Erythroblast (primary cell): ENCODE data around the gene ANTXR2.

Source experiments
- DNase-seq, 2 experiments: peaks; one replicate each; lab custom pipeline; 2025; lab: John Stamatoyannopoulos, UW
- GATA1 ChIP-seq: IDR thresholded peaks from 2 replicates; pipeline ENCODE4 v1.6.1; 2011; ENCODE audit warnings: low read depth, mild to moderate bottlenecking, control low read depth, low read length, moderate library complexity
- POLR2A ChIP-seq: IDR thresholded peaks from 2 replicates; pipeline ENCODE4 v1.6.1; 2011; ENCODE audit warnings: mild to moderate bottlenecking, low read length

Gene ANTXR2

DNA sequence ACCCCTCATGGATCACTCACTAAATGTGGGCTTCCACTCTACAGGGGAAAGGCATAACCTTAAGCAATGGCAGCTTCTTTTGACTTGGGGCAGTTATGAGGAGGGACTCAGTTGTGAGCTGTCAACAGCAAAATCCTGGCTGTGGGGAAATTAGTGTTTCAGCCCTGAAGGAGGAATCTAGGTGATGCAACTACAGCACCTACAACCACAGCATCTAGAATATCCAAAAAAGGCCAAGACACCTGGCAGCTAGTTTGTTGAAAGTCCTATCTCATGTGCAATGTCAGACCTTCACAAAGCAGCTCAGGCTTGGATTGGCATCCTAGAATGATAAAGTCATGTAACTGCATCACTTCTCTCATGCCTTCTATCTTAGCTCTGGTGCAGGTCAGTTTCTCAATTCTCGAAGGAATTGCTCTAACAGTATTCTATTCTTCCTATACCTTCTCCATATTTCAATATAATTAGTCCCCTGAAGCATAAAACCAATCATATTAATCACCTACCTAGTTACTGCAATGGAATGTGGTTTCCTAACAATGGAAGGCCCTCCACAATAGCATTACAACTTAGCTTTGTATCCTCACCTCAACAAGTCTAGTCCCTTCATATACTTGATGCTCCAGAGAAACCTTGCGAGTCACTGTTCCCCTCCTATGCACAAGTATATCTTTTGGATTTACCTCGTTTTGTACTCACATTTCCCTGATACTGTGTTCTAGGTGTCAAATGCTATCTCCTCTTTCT lies 5.5 kb upstream of the ANTXR2 start:
- TF ChIP-seq GATA1 (no peak), POLR2A (no peak)
- DNase-seq: no peak

DNA sequence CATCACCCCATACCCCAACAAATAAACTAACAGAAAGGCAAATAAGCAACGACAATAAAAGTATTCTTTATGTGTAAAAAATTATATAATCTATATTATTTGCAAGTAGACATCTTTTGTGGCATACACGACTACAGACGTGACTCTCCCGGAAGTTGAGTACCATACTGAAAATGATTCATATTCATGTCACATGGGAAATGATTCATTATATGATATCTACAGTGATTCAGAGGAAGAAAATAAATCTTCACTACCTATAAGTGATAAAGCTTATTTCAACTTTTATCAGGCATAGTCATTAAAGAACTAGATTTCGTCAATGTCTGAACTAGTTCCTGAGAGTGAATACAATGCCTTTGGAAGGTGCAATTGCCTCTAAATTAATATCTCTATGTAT lies 4.6 kb upstream of the ANTXR2 start:
- TF ChIP-seq POLR2A (no peak), GATA1 (no peak)
- DNase-seq: no peak

DNA sequence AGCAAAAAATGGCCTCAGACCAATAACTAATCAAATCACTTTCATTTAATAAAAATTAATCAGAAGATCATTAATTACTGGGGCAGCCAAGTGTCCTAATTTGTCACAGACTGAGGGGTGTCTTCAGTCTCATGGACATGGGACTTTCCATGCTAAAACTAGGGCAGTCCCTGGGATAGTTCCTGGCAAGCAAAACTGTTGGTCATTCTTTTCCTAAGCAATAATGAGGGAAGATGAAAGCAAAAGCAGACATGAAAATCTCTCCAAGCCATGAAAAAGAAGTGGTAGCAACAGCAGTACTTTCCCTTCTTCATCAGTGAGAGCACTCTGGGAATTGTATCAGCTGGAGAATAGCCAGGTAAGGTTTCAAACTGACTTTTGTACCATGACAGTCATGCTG lies 3.7 kb upstream of the ANTXR2 start:
- DNase-seq: no peak
- no peak for TF ChIP-seq POLR2A
- no peak for TF ChIP-seq GATA1

DNA sequence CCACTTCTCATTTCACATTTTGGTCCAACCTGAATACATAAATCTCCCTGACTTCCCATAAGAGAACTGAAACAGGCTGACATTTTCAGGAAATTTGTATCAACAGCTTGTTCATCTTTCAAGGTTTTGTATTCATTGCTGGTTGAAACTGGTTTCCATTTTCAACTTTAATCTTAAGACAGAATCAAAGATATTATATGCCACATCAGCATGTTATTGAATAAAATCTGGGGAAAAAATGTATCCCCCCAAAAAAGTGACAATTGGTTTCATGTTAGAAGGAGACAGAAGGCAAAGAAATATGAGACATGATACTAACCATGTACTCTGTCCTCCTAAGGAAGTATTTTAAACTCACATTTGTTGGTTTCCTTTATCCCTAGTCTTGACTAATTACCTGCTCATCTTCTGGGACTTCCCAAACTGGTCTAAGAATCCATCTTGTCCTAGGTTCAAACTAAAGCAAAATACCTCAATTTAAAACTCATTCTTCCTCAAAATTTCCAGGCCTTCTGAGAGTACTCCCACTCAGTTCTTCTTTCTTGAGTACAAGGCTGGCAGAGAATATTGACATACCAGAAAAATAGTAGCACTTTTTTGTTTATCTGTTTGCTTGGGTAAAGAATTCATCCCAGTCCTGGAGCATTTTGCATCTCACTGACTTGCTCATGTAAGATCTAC lies 3.1 kb upstream of the ANTXR2 start:
- TF ChIP-seq POLR2A (no peak), GATA1 (no peak)
- DNase-seq: no peak

DNA sequence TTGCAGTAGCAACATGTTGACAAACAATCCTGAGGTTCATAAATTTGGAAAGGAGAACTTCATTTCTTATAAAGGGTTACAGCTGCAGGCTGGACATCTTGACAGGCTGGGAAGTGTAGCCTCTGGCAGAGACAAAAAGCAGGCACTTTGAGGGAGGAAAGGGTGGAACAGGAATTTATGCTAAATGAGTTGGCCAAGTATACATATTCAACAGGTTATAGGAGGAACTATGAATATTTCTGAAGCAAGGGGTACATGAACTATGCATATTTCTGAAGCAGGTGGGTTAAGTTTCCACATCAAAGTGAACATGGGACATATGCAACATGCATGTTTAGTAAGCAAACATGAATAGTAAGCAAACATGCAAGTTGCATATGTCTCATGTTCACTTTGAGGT lies 1.6 kb upstream of the ANTXR2 start:
- no peak for TF ChIP-seq POLR2A
- no peak for TF ChIP-seq GATA1
- DNase-seq: no peak

DNA sequence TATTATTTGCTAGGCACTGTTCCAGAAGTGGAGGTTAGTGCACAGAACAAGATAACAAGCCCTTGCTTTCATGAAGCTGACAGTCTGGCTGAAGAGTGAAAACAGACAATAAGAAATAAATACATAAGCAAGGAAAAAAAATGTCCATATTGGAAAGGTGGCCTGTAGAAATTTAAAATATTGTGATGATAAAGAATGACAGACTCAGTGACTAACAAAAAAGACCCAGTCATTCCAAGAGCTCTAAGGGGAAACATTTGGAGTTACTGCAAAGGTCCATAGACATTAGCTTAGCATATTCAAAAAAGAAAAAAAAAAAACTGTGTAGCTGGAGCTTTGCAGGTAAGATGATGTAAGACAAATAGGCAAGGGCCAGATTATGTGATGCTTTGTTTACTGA lies 1.0 kb upstream of the ANTXR2 start:
- DNase-seq: no peak
- TF ChIP-seq GATA1: no peak
- no peak for TF ChIP-seq POLR2A

DNA sequence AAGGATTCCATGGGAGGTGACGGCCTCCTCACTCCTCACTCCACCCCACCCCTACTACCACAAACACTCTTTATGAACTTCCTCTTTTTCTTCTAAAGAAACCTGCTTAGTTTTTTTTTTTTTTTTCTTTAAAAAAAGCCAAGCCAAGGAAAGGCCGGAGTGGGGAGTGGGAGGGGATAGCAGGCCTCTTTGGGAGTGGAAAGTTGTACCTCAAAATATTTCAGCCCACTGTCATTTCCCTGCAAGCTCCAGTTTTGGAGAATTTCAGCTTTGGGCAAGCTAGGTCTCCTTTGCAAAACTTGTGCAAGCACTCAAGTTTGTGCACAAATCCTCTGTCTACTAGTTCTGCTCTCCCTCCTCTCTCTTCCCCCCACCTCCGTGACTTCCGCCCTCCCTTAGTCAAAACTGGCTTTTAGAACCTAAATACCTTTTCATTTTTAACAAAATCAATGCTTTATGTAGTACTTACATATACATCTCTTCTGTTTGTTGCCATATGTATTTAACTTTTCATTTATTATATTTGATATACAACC lies 512 bp upstream of the ANTXR2 start:
- no peak for DNase-seq
- TF ChIP-seq GATA1: no peak
- no peak for TF ChIP-seq POLR2A

DNA sequence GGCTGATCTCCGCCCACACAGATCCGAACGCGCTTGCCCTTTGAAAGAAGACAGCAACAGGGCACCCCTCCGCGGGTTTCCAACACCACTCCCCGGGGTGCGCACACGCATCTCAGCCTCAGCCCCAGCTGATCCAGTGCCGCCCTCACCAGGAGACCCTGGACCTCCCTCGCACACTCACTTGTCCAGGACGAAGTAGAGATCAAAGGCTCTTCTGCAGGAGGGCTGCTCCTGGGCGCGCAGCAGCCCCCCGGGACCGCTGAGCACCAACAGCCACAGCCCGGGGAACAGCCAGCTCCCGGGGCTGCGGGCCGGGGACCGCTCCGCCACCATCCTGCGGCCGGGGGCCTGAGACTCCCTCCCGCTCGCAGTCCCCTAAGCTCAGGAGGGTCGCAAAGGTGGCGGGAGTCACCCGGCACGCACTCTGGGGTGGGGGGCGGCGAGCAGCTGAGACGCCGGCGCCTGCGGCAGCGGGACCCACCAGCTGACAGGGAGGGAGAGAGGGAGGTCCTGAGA lies 743 bp downstream of the ANTXR2 start:
- TF ChIP-seq POLR2A (no peak), GATA1 (no peak)
- DNase-seq: peak; percentile 23 to 27

DNA sequence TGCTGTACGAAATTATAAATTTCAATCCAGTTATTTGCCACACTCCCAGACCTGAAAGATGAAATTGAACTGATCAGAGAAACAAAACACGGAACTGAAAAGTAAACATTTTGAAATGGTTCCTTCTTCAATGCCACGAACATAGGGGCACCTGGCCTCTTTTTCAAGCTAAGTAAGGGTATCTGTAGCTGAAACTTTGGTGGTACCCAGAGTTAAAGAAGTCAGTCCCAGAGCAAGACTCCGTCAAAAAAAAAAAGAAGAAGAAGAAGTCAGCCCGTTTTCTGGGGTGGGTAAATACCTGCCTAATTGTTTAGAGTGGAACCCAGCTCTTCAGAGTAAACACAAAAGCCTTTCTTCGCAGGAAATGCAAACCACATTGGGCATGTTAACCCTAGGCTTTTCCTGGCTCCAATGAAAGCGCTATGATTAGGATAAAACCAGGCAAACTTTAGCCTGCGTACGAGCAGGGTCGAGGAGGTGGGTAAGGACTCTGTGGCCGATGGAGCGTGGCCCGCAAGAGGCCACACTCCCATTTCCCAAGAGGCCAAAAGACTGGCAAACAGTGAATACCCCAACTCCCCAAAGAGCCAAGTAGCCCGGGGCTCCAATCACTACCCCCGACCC lies 1.3 kb downstream of the ANTXR2 start:
- TF ChIP-seq GATA1 (no peak), POLR2A (no peak)
- no peak for DNase-seq

DNA sequence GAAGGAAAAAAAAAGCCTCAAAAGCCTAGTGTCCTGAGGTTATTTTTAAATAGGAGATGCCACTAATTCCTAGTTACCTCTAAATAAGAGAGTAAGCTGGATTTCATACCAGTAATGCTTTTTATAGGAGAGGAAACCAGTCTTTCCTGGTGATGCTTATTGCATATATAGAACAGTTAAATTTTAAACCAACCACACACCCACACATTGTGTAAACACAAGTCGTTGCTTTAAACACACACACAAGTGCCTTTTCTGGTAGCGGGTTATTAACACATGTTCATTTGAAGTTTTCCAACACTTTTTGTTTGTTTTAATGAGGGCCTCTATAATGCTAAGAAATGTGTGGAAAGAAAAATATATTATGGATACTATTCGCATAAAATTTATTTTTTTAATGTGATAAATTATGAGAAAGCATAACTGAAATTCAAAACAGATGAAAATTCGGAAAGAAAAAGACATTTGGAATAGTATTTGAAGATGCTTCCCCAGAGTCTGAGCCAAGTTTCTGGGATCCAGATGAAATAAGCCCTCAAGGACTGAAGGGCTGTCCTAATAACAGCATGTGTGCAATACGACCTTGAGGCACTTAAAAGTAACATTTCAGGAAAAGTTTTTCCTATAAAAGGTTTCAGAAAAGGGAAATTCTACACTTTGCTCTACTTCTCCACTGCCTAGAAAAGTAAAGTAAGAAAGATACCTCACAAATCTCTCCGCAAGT lies 2.0 kb downstream of the ANTXR2 start:
- TF ChIP-seq GATA1: no peak
- TF ChIP-seq POLR2A: no peak
- DNase-seq: no peak

DNA sequence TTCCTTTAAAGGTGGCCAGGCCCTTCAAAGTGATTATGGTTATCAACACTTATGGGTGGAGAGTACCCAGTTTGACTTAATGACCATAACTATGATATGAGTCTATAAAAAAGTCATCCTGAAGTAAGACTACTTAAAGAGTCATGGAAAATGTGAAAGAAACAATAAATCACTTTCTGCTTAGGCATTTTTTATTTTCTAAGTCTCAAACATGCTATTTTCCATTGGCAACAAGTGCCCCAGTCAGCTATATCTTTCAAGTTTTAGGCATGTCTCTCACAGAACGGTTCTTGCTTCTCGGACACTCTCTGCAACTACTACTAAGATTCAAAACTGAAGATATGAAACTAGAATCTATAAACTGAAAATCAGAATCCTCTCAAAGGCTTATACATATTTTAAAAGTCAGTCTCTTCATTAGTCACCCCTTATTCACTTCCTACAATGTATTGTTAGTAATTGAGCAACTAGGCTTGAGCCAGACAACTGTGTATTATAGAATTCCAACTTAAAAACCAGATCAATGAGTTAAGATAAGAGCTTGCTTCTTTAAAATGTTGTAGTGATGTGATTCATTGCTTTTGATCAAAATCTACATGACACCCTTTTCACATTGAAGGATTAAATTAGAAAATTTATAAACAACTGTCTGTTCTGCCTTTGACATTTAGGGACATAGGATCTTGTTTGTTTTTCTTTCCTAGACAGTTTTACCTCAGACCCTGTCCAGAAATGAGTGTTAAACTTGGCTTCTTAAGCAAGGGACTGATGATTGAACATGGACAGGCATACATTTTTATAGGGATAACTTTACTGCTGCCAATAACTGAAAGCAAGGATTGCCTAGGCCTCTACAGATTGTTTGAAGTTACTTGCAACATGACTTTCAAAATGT lies 2.9 kb downstream of the ANTXR2 start:
- no peak for DNase-seq
- no peak for TF ChIP-seq POLR2A
- TF ChIP-seq GATA1: no peak

DNA sequence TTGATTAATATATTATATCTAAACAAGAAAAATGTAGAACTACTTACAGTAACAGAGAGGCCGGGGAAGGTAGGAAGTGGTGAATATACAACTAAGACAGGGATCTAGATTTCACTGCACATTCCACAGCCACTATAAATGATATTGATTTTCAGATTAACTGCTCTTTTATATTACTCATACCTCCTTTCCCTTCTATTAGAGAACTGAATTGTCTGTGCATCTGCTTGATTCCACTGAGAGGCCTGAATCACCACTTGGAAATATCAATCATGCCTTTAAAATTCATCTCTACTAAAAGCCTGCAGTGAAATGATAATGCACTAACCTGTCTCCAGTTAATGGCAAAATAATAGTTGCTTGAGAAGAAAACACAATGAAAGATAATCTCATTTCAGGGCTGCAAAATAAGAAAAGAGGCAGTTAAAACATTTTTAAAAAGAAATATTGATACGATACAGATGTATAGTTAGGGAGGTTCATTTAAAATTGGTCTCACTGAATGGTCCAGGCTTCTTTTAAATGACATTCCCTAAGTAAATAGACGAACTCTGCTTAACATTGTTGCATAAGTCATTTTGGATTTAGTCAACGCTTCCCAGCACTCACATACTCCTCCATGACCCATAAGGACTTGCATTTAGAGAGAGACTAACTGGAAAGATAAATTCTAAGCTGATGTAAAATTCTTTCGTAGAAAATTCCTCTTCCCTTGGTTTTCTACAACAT lies 3.8 kb downstream of the ANTXR2 start:
- TF ChIP-seq POLR2A (no peak), GATA1 (no peak)
- no peak for DNase-seq
